AG04450 (cell line): ENCODE data around the gene KANSL3. TPM values are rescaled to one million over a fixed set of nuclear protein-coding genes. Genes with fewer than 3 reads are reported as not detected.

ENCODE experiments used
- CTCF ChIA-PET: fragments of 300-600, 350-600 bp; formaldehyde crosslinking; extraction: SDS; loops from one replicate; lab custom pipeline; 2022; ENCODE audit warnings: antibody characterized with exemption, inconsistent platforms; lab: Charles Lee
- POLR2A ChIA-PET: fragments of 350-600 bp; formaldehyde crosslinking; extraction: SDS; loops from one replicate; lab custom pipeline; 2021; ENCODE audit warnings: antibody characterized with exemption, inconsistent platforms; lab: Yijun Ruan, JAX
- DNase-seq: peaks from one replicate; pipeline ENCODE4 v3.0.0-alpha.2; 2011; ENCODE audit warnings: low read depth, low spot score
- H3K27ac ChIP-seq: one replicate; pipeline ENCODE4 v1.5.1; 2012; ENCODE audit warnings: low read depth, low read length, control low read depth
- H3K27me3 ChIP-seq: one replicate; pipeline ENCODE4 v1.6.0; 2012; ENCODE audit warnings: low read length; ENCODE audit not compliant: control insufficient read depth, insufficient read depth
- H3K4me3 ChIP-seq: 2 replicates; pipeline ENCODE4 v1.5.1; 2011; ENCODE audit warnings: mild to moderate bottlenecking, low read depth, low read length, control low read depth
- H3K9me3 ChIP-seq: 2 replicates; pipeline ENCODE4 v1.5.1; 2012; ENCODE audit warnings: low read length; ENCODE audit not compliant: control insufficient read depth, insufficient read depth
- polyA plus RNA-seq: library from polyadenylated mRNA; depleted of rRNA; stranded (reverse); fragments of >200 nt; gene quantifications from 2 replicates; pipeline ENCODE4 v1.2.3, GENCODE V29; 2011
- TF ChIP-seq, protein P1 (sequence below): IDR thresholded peaks from 2 replicates; pipeline ENCODE4 v1.5.1; 2011; ENCODE audit warnings: low read depth, low read length, control low read depth, inconsistent platforms

KANSL3 gene
- polyA plus RNA-seq, 1 experiment = 17.1 TPM

DNA sequence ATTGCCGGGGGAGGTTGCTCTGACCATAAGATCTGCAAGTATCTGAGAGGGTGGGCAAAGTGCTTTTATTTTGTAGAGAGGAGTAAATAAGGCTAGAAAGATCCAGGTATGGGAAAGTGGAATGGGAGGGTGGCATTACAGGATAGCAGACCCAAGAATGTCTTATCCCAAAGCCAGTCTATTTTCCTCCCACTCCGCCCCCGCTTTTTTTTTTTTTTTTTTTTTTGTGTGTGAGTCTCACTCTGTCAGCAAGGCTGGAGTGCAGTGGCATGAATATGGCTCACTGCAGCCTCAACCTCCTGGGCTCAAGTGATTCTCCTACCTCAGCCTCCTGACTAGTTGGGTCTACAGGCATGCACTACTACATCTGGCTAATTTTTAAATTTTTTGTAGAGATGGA lies 70.0 kb downstream of the KANSL3 start:
- Histone ChIP-seq H3K27me3 (no peaks in the 10 kb centered on the region), H3K4me3 (no peak overlapping the region), H3K9me3 (no peaks in the 10 kb centered on the region), H3K27ac (no peak overlapping the region)
- POLR2A ChIA-PET = no interaction called here
- DNase-seq = no peak
- TF ChIP-seq, protein P1, sequence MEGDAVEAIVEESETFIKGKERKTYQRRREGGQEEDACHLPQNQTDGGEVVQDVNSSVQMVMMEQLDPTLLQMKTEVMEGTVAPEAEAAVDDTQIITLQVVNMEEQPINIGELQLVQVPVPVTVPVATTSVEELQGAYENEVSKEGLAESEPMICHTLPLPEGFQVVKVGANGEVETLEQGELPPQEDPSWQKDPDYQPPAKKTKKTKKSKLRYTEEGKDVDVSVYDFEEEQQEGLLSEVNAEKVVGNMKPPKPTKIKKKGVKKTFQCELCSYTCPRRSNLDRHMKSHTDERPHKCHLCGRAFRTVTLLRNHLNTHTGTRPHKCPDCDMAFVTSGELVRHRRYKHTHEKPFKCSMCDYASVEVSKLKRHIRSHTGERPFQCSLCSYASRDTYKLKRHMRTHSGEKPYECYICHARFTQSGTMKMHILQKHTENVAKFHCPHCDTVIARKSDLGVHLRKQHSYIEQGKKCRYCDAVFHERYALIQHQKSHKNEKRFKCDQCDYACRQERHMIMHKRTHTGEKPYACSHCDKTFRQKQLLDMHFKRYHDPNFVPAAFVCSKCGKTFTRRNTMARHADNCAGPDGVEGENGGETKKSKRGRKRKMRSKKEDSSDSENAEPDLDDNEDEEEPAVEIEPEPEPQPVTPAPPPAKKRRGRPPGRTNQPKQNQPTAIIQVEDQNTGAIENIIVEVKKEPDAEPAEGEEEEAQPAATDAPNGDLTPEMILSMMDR = no peak
- CTCF ChIA-PET = no interaction called here

DNA sequence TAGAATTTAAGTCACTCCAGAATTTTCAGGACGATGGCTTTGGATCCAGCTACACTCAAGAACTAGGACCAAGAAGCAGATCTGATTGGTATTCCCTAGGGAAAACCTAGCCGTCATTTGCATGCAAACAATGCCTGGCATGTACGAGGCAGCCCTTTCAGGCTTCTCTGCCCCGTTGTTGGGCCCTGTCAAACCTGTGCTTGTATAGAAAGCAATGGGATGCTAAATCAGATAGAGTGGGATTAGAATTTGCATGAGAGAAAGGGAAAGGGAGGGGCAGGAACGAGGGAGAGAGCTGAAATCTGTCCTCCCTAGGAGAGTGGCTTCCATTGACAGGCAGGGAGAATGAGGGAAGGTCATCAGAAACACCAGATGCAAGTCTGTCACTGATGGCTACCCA lies 73.0 kb downstream of the KANSL3 start:
- H3K4me3 ChIP-seq = no peak overlapping the region
- ChIA-PET POLR2A (no interaction called here), CTCF (no interaction called here)
- H3K27ac ChIP-seq = no peak overlapping the region
- H3K27me3 ChIP-seq = peaks cover 5% of the 10 kb centered on the region
- TF ChIP-seq, protein P1 = no peak
- DNase-seq = no peak
- no peaks in the 10 kb centered on the region for H3K9me3 ChIP-seq

DNA sequence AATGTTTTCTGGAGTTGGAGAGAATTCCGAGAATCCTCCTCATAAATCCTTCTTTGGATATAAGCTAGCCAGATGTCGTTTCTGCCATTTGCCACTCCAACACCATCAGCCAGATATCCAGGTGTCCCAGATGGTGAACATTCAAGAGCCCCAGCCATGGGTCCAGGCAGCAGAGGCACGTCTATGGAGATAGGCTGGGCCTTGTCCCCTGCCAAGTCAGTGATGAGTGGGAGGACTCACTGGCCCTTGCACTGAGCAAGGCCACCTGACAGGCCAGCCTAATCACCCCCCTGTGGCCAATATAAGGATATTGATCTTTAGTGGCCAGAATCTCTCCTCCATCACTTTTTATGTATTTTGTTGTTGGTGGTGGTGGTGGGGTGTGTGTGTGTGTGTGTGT lies 73.5 kb downstream of the KANSL3 start:
- DNase-seq = no peak
- Histone ChIP-seq H3K27ac (no peak overlapping the region), H3K4me3 (no peak overlapping the region), H3K27me3 (peaks cover 5% of the 10 kb centered on the region), H3K9me3 (no peaks in the 10 kb centered on the region)
- ChIA-PET CTCF (no interaction called here), POLR2A (no interaction called here)
- TF ChIP-seq, protein P1 = no peak

DNA sequence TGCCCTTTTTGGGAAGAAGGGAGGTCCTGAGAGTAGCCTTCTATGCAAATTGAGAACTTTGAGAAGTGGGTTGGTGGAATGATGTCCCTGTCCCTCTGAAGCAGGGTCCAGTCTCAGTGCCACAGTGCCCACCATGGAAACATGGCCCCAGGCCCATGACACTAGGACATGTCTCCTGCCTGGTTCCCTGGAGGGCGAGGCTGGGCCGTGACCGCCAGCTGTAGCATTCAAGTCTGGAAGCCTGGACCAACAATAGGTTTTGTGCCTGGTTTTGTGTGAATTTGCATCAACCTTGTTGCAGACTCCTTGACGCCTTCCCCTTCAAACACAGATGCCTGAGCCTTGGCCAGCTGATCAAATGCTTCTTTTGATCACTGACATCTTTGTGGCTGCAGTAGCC lies 74.1 kb downstream of the KANSL3 start:
- no peaks in the 10 kb centered on the region for H3K9me3 ChIP-seq
- CTCF ChIA-PET = no interaction called here
- POLR2A ChIA-PET = no interaction called here
- TF ChIP-seq, protein P1 = no peak
- no peak overlapping the region for H3K27ac ChIP-seq
- H3K27me3 ChIP-seq = peaks cover 5% of the 10 kb centered on the region
- no peak for DNase-seq
- no peak overlapping the region for H3K4me3 ChIP-seq

DNA sequence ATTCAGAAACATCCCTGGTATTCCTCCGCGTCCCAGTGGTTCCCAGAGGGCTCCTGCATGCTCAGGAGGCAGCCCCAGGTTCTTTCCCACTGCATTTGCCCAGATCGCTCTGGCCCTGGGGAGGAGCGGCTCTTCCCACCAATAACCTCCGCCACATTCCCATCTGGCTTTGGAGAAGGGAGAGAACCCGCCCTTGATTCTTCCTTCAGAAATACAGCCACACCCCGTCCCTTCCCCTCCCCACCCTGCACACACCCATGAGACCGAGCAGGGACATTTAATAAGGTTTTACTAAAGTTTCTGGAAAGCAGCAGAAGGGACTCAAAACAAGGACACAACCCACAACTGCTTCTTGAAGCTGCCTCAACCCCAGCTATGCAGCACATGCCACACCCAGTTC lies 79.6 kb downstream of the KANSL3 start:
- CTCF ChIA-PET = no interaction called here

More for the DNA sequence above, 79.6 kb downstream of the KANSL3 start:
- no peak for DNase-seq
- Histone ChIP-seq H3K27me3 (peaks cover 5% of the 10 kb centered on the region), H3K9me3 (peaks cover 5% of the 10 kb centered on the region; the same call in 1 of the 2 replicates), H3K4me3 (no peak overlapping the region), H3K27ac (no peak overlapping the region)
- TF ChIP-seq, protein P1 = no peak
- POLR2A ChIA-PET = no interaction called here
